Endothelial cell of umbilical vein (primary cell): Measurements from ENCODE around the gene USP6. TPM values are rescaled to one million over a fixed set of nuclear protein-coding genes. Genes with fewer than 3 reads are reported as not detected.
"Not testable (repeated sequence)": the region's sequence is repeated elsewhere in the genome, so short reads cannot be mapped to it uniquely, and the experiment has no call there.

Experiments used
- BruUV-seq: library from RNA; stranded (reverse); fragments of 400-500 nt; replicated peaks from 2 replicates; lab custom pipeline; 2021; lab: Mats Ljungman, UMichigan
- CTCF ChIA-PET: fragments of 300-600, 350-600 bp; sonication (Branson Sonifier 250); formaldehyde crosslinking; loops from one replicate; lab custom pipeline; 2021; ENCODE audit warnings: antibody characterized with exemption, inconsistent platforms; lab: Charles Lee
- POLR2A ChIA-PET: fragments of 300-600, 350-600 bp; sonication (Branson Sonifier 250); formaldehyde crosslinking; loops from one replicate; lab custom pipeline; 2021; ENCODE audit warnings: antibody characterized with exemption, inconsistent platforms; lab: Charles Lee
- DNase-seq: peaks from one replicate; pipeline ENCODE4 v3.0.0-alpha.2; 2011; ENCODE audit warnings: low read depth, low spot score
- FAIRE-seq: peaks from 2 replicates; lab custom pipeline; 2011; peaks lifted over from hg19 to GRCh38; lab: Jason Lieb, UNC
- H2AFZ ChIP-seq: 2 replicates; pipeline ENCODE4 v1.6.0; 2012; ENCODE audit warnings: low read depth, low read length, control low read depth, inconsistent platforms
- H3K27ac ChIP-seq: 2 replicates; pipeline ENCODE4 v1.5.1; 2011; ENCODE audit warnings: low read depth, mild to moderate bottlenecking, control low read depth, low read length, moderate library complexity; ENCODE audit not compliant: insufficient read depth
- H3K27me3 ChIP-seq, 2 experiments: 2 replicates each; pipeline versions ENCODE4 v1.6.0 to v1.6.1; 2011; ENCODE audit warnings: low read length in 2 of 2, mixed read lengths in 1 of 2; ENCODE audit not compliant: control insufficient read depth in 2 of 2, insufficient read depth in 2 of 2
- H3K36me3 ChIP-seq, 2 experiments: 2 replicates in 1 of 2; 3 replicates in 1 of 2; pipeline ENCODE4 v1.5.1; 2011; ENCODE audit warnings: low read length in 2 of 2, mild to moderate bottlenecking in 1 of 2, moderate library complexity in 1 of 2; ENCODE audit not compliant: control insufficient read depth in 2 of 2, insufficient read depth in 2 of 2; ENCODE audit errors: extremely low read depth in 1 of 2
- H3K4me1 ChIP-seq: 3 replicates; pipeline ENCODE4 v1.5.1; 2011; ENCODE audit warnings: mild to moderate bottlenecking, low read length; ENCODE audit not compliant: control insufficient read depth, insufficient read depth; ENCODE audit errors: extremely low read depth
- H3K4me2 ChIP-seq: 2 replicates; pipeline ENCODE4 v1.6.1; 2011; ENCODE audit warnings: low read length, control low read depth, mixed read lengths; ENCODE audit not compliant: insufficient read depth
- H3K4me3 ChIP-seq, 3 experiments: fragments of 200-600 bp in 1 of 3; sonication (generic), shearing (Covaris generic) in 1 of 3; replicated peaks in 1 of 3; 2 replicates each; pipeline ENCODE4 v1.5.1; 2011 to 2016; ENCODE audit warnings: control low read depth in 3 of 3, low read length in 3 of 3, mild to moderate bottlenecking in 2 of 3, inconsistent platforms in 1 of 3, low read depth in 1 of 3, moderate library complexity in 1 of 3; ENCODE audit not compliant: insufficient read depth in 1 of 3
- H3K79me2 ChIP-seq: 2 replicates; pipeline ENCODE4 v1.6.0; 2012; ENCODE audit warnings: low read length, inconsistent platforms; ENCODE audit not compliant: control insufficient read depth, insufficient read depth
- H3K9ac ChIP-seq: replicated peaks from 2 replicates; pipeline ENCODE3; 2011; ENCODE audit warnings: low read length, control low read depth; ENCODE audit not compliant: insufficient read depth; ENCODE audit errors: extremely low read depth
- H3K9me1 ChIP-seq: replicated peaks from 3 replicates; pipeline ENCODE4 v1.6.0; 2011; ENCODE audit warnings: mild to moderate bottlenecking, low read length; ENCODE audit not compliant: control insufficient read depth, insufficient read depth; ENCODE audit errors: extremely low read depth
- H3K9me3 ChIP-seq: replicated peaks from 2 replicates; pipeline ENCODE4 v1.5.1; 2012; ENCODE audit warnings: low read length, inconsistent platforms; ENCODE audit not compliant: control insufficient read depth, insufficient read depth
- H4K20me1 ChIP-seq: replicated peaks from 2 replicates; pipeline ENCODE3; 2011; ENCODE audit warnings: mild to moderate bottlenecking, low read length; ENCODE audit not compliant: control insufficient read depth, insufficient read depth; ENCODE audit errors: extremely low read depth
- EZH2 ChIP-seq: IDR thresholded peaks from 2 replicates; pipeline ENCODE4 v1.6.1; 2012; ENCODE audit warnings: borderline replicate concordance, low read depth, mild to moderate bottlenecking, moderate library complexity, low read length, inconsistent platforms; ENCODE audit not compliant: severe bottlenecking
- FOS ChIP-seq: IDR thresholded peaks from 2 replicates; pipeline ENCODE4 v1.6.1; 2011; ENCODE audit warnings: mild to moderate bottlenecking, low read length, moderate library complexity, borderline replicate concordance; ENCODE audit not compliant: insufficient read depth
- GATA2 ChIP-seq: IDR thresholded peaks from 2 replicates; pipeline ENCODE4 v1.7.0; 2011; ENCODE audit warnings: low read depth, mild to moderate bottlenecking, moderate library complexity, mixed read lengths, low read length; ENCODE audit not compliant: insufficient read length, insufficient read depth
- JUN ChIP-seq: IDR thresholded peaks from 2 replicates; pipeline ENCODE4 v1.6.1; 2011; ENCODE audit warnings: borderline replicate concordance, low read depth; ENCODE audit not compliant: insufficient read length, insufficient read depth
- MAX ChIP-seq: IDR thresholded peaks from 2 replicates; pipeline ENCODE4 v1.6.1; 2011; ENCODE audit not compliant: insufficient read depth, insufficient read length
- MYC ChIP-seq: IDR thresholded peaks from one replicate; pipeline ENCODE4 v1.6.1; 2011; ENCODE audit warnings: mild to moderate bottlenecking, low read depth, low read length
- POLR2A ChIP-seq: IDR thresholded peaks from 2 replicates; pipeline ENCODE4 v1.6.1; 2012; ENCODE audit warnings: low read depth, mild to moderate bottlenecking, control low read depth, low read length
- POLR2AphosphoS5 ChIP-seq: IDR thresholded peaks from 2 replicates; pipeline ENCODE4 v1.6.1; 2012; ENCODE audit warnings: low read depth, mild to moderate bottlenecking, control low read depth, low read length, moderate library complexity; ENCODE audit not compliant: insufficient read depth
- dilution Hi-C: fragments of 300-500 bp; cut with MboI; formaldehyde crosslinking; loops from one replicate; pipeline ENCODE4 v1.15.0; 2019; ENCODE audit warnings: low sequenced_read_pairs; ENCODE audit not compliant: extremely low pct_ligation_motif_present
- intact Hi-C: fragments of 100-400 bp; cut with micrococcal nuclease; formaldehyde crosslinking; loops from one replicate; pipeline ENCODE4 v1.10.0; 2022
- polyA plus RNA-seq, 4 experiments: library from polyadenylated mRNA; depleted of rRNA in 3 of 4; stranded (reverse) in 3 of 4; unstranded in 1 of 4; fragments of >200 nt; gene quantifications; 2 replicates each; pipeline versions ENCODE4 v1.2.1 to v1.2.3, GENCODE V29; 2011 to 2012; ENCODE audit warnings: missing spikeins in 1 of 4
- total RNA-seq: library from RNA; stranded (reverse); gene quantifications from 2 replicates; pipeline ENCODE4 v1.2.3, GENCODE V29; 2021
- TF ChIP-seq, protein P1 (sequence below), 2 donors: IDR thresholded peaks; 1 replicate in 1 of 2; 2 replicates in 1 of 2; pipeline ENCODE4 v1.5.1; 2011; ENCODE audit warnings: low read length in 2 of 2, mild to moderate bottlenecking in 2 of 2, moderate library complexity in 2 of 2, control low read depth in 1 of 2, inconsistent platforms in 1 of 2, low read depth in 1 of 2; ENCODE audit not compliant: insufficient read depth in 1 of 2; ENCODE audit errors: extremely low read depth in 1 of 2

Gene USP6
- total and polyA plus RNA-seq, 2 donors (not counting 3 experiments of a cell fraction or from before 2014, with no cell fraction given): under 0.01 to 0.15 TPM

- Histone ChIP-seq H3K9me3 (no peaks in the 10 kb centered on the region), H3K79me2 (no peaks in the 10 kb centered on the region), H3K4me2 (no peak overlapping the region), H3K27ac (no peak overlapping the region), H2AFZ (no peak overlapping the region), H3K9me1 (no peaks in the 10 kb centered on the region), H3K9ac (no peak overlapping the region), H4K20me1 (no peaks in the 10 kb centered on the region), H3K36me3 (no peaks in the 10 kb centered on the region), H3K4me1 (no peaks in the 10 kb centered on the region), H3K27me3 (peaks cover 18 to 20% of the 10 kb centered on the region in 2 experiments), H3K4me3 (no peak overlapping the region)
- no peak for TF ChIP-seq POLR2AphosphoS5
- TF ChIP-seq MAX: no peak
- no peak for TF ChIP-seq FOS
- no peak for TF ChIP-seq MYC
- TF ChIP-seq GATA2: no peak
- no peak for TF ChIP-seq POLR2A
- TF ChIP-seq, protein P1, sequence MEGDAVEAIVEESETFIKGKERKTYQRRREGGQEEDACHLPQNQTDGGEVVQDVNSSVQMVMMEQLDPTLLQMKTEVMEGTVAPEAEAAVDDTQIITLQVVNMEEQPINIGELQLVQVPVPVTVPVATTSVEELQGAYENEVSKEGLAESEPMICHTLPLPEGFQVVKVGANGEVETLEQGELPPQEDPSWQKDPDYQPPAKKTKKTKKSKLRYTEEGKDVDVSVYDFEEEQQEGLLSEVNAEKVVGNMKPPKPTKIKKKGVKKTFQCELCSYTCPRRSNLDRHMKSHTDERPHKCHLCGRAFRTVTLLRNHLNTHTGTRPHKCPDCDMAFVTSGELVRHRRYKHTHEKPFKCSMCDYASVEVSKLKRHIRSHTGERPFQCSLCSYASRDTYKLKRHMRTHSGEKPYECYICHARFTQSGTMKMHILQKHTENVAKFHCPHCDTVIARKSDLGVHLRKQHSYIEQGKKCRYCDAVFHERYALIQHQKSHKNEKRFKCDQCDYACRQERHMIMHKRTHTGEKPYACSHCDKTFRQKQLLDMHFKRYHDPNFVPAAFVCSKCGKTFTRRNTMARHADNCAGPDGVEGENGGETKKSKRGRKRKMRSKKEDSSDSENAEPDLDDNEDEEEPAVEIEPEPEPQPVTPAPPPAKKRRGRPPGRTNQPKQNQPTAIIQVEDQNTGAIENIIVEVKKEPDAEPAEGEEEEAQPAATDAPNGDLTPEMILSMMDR (IDR thresholded peaks at IDR 0.05; ENCODE audit: extremely low read depth in 1 of 2, insufficient read depth in 1 of 2, low read depth in 1 of 2, low read length in 2 of 2): no peak
- TF ChIP-seq EZH2: no peak
- TF ChIP-seq JUN: no peak
- FAIRE-seq (no peak), DNase-seq (no peak)
- ChIA-PET POLR2A (no interaction called here), CTCF (no interaction called here)
- intact Hi-C loops (no loop called here), dilution Hi-C loops (no loop called here)
- no TSS peak for BruUV-seq
Measured at GRCh38 chr17:5123343-5124124, 7.7 kb downstream of the USP6 start.

DNA sequence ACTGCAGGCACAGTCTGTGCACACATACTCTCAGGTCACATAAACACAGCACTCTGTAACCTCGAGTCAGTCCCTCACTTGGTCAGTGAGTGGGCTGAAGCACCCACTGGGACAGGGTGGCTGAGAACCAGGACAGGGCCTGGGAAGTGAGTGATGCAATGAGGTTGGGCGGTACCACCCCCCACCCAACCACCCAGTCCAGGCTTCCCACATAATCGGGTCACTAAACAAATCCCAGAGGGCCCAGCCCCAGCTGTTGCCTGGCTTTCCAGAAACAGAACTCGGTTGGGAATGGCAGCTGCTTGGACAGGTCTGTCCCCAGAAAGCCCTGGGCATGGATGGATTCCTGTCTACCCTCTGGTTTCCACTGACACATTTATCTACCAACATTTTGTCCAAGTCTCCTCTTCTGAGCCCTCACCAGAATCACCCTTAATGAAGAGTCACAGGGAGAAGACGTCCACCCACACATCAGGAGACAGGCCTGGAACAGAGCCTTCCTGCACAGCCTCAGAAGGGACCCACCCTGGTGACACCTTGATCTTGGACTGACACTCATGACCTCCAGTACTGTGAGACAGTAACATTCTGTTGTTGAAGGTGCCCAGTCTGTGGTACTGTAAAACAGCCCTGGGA, 8.4 kb downstream of the USP6 start:
- peaks cover 18 to 20% of the 10 kb centered on the region in 2 experiments for H3K27me3 ChIP-seq
- FAIRE-seq, H3K9me3 ChIP-seq, H3K9me1 ChIP-seq, H4K20me1 ChIP-seq, H3K4me1 ChIP-seq, DNase-seq, H2AFZ ChIP-seq, H3K27ac ChIP-seq, intact Hi-C loops, H3K36me3 ChIP-seq, H3K4me2 ChIP-seq, POLR2A ChIA-PET, CTCF ChIA-PET, dilution Hi-C loops, BruUV-seq, H3K79me2 ChIP-seq, H3K4me3 ChIP-seq, H3K9ac ChIP-seq: not testable (repeated sequence)
